GM06990 (cell line): ENCODE results near the gene CAMK1D.
"Not testable (repeated sequence)": the region's sequence is repeated elsewhere in the genome, so short reads cannot be mapped to it uniquely, and the experiment has no call there.

Experiments used
- DNase-seq: peaks from one replicate; pipeline ENCODE4 v3.0.0-alpha.2; 2011; ENCODE audit not compliant: insufficient read length; ENCODE audit errors: extremely low read depth
- H3K27me3 ChIP-seq: replicated peaks from 2 replicates; pipeline ENCODE4 v1.6.0; 2011; ENCODE audit warnings: low read length; ENCODE audit not compliant: control insufficient read depth, insufficient read depth
- H3K36me3 ChIP-seq: 2 replicates; pipeline ENCODE4 v1.5.1; 2011; ENCODE audit warnings: low read length; ENCODE audit not compliant: control insufficient read depth, insufficient read depth
- H3K4me3 ChIP-seq: replicated peaks from 2 replicates; pipeline ENCODE4 v1.5.1; 2011; ENCODE audit warnings: low read depth, mild to moderate bottlenecking, control low read depth, low read length
- TF ChIP-seq, protein P1 (sequence below): IDR thresholded peaks from 2 replicates; pipeline ENCODE4 v1.5.1; 2011; ENCODE audit warnings: low read length, control low read depth, mild to moderate bottlenecking, inconsistent platforms; ENCODE audit not compliant: insufficient read depth, poor library complexity, severe bottlenecking

CAMK1D gene

GRCh38 chr10:12435348-12435747 is 86.0 kb downstream of the CAMK1D start:
- no peak for DNase-seq
- H3K4me3 ChIP-seq, result no peak overlapping the region
- no peaks in the 10 kb centered on the region for H3K36me3 ChIP-seq
- no peaks in the 10 kb centered on the region for H3K27me3 ChIP-seq
- TF ChIP-seq, protein P1, sequence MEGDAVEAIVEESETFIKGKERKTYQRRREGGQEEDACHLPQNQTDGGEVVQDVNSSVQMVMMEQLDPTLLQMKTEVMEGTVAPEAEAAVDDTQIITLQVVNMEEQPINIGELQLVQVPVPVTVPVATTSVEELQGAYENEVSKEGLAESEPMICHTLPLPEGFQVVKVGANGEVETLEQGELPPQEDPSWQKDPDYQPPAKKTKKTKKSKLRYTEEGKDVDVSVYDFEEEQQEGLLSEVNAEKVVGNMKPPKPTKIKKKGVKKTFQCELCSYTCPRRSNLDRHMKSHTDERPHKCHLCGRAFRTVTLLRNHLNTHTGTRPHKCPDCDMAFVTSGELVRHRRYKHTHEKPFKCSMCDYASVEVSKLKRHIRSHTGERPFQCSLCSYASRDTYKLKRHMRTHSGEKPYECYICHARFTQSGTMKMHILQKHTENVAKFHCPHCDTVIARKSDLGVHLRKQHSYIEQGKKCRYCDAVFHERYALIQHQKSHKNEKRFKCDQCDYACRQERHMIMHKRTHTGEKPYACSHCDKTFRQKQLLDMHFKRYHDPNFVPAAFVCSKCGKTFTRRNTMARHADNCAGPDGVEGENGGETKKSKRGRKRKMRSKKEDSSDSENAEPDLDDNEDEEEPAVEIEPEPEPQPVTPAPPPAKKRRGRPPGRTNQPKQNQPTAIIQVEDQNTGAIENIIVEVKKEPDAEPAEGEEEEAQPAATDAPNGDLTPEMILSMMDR, result no peak

- TF ChIP-seq, protein P1, result no peak
- Histone ChIP-seq H3K36me3 (no peaks in the 10 kb centered on the region), H3K27me3 (no peaks in the 10 kb centered on the region), H3K4me3 (no peak overlapping the region)
- DNase-seq, result no peak
Measured at GRCh38 chr10:12438919-12439692, 89.8 kb downstream of the CAMK1D start.

DNA sequence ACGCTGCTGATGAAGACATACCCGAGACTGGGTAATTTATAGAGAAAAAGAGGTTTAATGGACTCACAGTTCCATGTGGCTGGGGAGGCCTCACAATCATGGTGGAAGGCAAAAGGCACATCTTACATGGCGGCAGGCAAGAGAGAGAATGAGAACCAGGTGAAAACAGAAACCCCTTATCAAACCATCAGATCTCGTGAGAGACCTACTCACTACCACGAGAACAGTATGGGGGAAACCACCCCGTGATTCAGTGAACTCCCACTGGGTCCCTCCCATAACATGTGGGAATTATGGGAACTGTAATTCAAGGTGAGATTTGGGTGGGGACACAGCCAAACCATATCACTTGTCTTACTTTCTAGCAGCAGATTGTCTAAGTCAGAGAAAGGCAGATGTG is 90.4 kb downstream of the CAMK1D start:
- not testable (repeated sequence) for H3K36me3 ChIP-seq, DNase-seq, H3K27me3 ChIP-seq, H3K4me3 ChIP-seq

- no peak overlapping the region for H3K4me3 ChIP-seq
- no peaks in the 10 kb centered on the region for H3K27me3 ChIP-seq
- TF ChIP-seq, protein P1, result no peak
- H3K36me3 ChIP-seq, result no peaks in the 10 kb centered on the region
- no peak for DNase-seq
Measured at GRCh38 chr10:12443026-12443425, 93.7 kb downstream of the CAMK1D start.

GRCh38 chr10:12444981-12445700 is 95.8 kb downstream of the CAMK1D start:
- no peak overlapping the region for H3K4me3 ChIP-seq
- TF ChIP-seq, protein P1, result no peak
- no peaks in the 10 kb centered on the region for H3K36me3 ChIP-seq
- no peak for DNase-seq
- H3K27me3 ChIP-seq, result no peaks in the 10 kb centered on the region

DNA sequence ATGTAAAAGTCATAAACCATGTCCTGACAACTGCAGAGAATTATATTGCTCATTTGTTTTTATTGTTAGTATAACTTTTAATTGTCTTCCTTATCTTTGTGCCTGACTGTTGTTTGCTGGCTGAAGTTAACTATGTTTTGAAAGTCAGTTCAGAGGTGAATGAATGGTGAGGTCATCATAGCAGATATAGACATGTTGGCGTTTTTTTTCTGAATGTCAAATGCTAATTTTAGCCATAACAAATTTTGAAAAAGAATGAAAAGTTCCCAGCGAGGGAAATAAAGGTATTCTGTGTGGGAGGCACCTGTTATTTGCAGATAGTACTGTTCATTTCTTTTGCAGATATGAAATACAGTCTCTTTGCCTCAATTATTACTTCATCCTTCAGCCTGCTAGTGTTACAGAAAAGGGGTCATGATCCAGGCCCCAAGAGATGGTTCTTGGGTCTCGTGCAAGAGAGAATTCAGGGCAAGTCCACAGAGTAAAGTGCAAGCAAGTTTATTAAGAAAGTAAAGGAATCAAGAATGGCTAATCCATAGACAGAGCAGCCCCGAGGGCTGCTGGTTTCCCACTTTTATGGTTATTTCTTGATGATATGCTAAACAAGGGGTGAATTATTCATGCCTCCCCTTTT is 96.5 kb downstream of the CAMK1D start:
- TF ChIP-seq, protein P1, result no peak
- Histone ChIP-seq H3K27me3 (no peaks in the 10 kb centered on the region), H3K36me3 (no peaks in the 10 kb centered on the region; the same call in 1 of the 2 replicates), H3K4me3 (no peak overlapping the region)
- DNase-seq, result no peak
